OCI-M2 (cell line): ENCODE measurements around the gene ZNHIT3.
A peak's percentile ranks its signal among the peaks of the same experiment; 100 is the strongest.
"Not testable (repeated sequence)": the region's sequence is repeated elsewhere in the genome, so short reads cannot be mapped to it uniquely, and the experiment has no call there.

Experiments
- DNase-seq: peaks from one replicate; lab custom pipeline; 2025; ENCODE audit not compliant: unreplicated experiment; lab: John Stamatoyannopoulos, UW

The ZNHIT3 gene

GRCh38 chr17:36482611-36483504, 3.6 kb upstream of the ZNHIT3 start:
- peak; percentile 24 for DNase-seq

DNA sequence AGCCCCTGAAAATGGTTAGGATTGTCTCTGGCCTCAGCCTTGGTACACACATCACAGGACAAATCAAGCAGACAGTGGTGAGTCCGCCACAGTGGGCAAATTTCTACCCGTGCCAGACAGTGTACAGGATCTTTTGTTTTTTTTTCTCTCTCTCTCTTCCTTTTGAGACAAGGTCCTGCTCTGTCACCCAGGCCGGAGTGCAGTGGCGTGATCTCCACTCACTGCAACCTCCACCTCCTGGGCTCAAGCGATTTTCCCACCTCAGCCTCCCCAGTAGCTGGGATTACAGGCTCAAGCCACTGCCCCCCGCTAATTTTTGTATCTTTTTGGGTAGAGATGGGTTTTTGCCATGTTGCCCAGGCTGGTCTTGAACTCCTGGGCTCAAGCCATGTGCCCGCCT, 2.5 kb upstream of the ZNHIT3 start:
- DNase-seq = not testable (repeated sequence)

DNA sequence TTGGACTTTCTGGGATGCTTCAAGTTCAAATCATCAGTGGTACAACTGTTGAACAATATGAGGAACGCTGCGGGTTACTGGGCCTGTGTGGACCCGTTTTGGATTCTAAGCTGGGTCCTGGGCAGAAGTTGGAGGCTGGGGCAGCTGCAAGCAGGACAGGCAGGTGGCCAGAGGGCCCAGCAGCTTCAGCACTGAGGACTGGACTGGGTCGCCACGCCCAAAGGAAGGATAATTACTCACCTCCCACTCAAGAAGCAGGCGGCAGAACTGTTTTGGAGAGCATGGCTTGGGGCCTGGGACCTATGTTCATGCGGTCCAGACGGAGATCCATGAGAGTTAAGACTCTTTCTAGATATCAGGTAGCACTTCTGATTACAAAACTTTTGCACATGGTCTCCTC, 1.5 kb upstream of the ZNHIT3 start:
- no peak for DNase-seq

DNA sequence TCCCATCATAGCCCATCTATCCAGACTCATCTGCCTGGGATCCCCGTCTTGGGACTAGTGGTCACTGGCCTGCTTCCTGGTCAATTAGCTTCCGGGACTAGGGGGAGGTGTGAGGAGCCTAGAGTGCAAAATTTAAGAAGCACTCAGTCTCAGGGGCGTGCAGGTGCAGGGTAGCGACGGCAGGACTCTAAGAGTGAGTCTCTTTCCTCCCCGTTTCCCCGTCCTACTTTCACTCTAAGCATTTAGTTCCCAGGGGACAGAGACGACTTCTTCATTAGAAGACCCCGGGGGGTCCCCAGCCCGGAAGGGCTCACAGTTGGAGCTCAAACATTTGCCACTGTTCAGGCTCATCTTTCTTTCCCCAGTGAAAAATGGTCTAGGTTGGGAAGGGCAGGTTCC, 677 bp upstream of the ZNHIT3 start:
- no peak for DNase-seq

GRCh38 chr17:36493956-36494355, 7.5 kb downstream of the ZNHIT3 start:
- DNase-seq = no peak

- DNase-seq = no peak
These were observed 8.2 kb downstream of the ZNHIT3 start for GRCh38 chr17:36494674-36495073.

DNA sequence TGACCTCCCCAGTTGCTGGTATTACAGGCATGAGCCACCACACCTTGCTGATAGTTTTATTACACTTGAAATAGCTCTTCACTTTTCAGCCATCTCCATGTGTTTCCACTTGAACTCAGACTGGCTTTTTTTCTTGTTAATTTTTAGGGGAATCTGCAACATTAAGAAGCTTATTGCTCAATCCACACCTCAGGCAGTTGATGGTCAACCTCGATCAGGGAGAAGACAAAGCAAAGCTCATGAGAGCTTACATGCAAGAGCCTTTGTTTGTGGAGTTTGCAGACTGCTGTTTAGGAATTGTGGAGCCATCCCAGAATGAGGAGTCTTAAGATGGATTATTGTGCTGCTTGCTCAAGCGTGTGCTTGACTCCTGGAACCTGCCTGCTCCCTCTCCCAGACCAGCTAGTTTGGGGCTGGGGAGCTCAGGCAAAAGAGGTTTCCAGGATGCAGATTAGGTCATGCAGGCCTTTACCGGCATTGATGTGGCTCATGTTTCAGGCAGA, 8.6 kb downstream of the ZNHIT3 start:
- no peak for DNase-seq

GRCh38 chr17:36496018-36496789, 9.7 kb downstream of the ZNHIT3 start:
- no peak for DNase-seq

GRCh38 chr17:36498155-36498554, 11.7 kb downstream of the ZNHIT3 start:
- no peak for DNase-seq

- DNase-seq = no peak
These were observed 12.2 kb downstream of the ZNHIT3 start for GRCh38 chr17:36498560-36499300.

DNA sequence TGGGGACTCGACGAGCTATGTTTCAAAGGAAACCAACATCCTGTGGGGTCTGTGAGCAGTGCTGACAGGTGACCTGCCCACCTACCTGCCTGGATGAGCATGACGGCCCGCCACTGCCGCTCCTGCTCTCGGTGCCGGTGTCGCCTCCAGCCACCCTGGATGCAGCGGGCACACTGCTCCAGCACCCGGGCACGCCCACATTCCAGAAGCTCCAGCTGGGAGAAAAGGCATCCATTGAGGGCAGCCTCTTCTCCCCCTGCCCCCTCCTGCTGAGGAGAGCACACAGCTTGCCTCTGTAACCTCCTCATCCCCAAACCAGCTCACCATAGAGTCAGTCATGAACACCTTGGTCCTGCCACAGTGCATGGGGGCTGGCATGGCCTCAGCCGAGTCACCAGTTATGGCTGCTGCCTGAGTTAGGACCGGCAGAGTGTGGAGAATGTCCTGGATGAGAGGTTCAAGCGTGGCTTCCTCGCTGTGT, 14.3 kb downstream of the ZNHIT3 start:
- no peak for DNase-seq

DNA sequence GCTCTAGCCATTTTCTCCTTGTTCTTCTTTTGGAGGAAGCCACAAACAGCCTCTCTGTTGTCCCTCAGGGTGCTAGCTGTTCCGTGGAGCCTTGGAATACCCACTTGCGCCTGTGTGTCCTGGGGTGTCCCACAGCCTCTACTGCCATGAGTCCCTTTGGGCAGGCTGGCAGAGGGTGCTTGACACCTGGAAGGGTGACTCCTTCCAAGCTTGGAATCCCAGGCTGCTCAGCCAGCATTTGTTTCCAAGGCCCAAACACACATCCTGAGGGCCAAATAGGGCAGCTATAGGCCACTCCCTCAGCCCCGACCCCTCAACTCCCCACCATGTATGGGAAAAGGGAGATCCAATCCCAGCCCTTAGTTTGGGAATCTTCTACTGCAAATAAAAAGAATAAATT, 14.9 kb downstream of the ZNHIT3 start:
- no peak for DNase-seq

- no peak for DNase-seq
These were observed 15.5 kb downstream of the ZNHIT3 start for GRCh38 chr17:36501963-36502362.

- DNase-seq = no peak
These were observed 17.1 kb downstream of the ZNHIT3 start for GRCh38 chr17:36503456-36504155.

DNA sequence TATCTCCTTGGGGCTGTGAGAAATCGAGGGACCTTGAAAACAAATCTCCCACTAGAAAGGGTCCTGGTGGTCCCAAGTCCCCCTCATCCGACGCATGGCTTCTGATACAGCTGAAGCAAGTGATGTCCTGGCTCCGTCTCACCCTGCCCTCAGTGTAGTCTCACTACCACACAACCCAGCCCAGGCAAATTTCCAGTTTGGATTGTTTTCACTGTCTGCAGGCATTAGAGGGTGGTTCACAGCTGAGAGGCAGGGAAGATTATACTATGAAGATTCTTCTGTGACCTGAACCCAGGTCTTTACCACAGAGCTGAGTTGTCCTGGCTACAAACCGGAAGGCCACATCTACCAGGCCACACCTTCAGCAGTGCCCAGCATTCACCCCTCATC, 17.7 kb downstream of the ZNHIT3 start:
- no peak for DNase-seq

- DNase-seq = no peak
These were observed 18.7 kb downstream of the ZNHIT3 start for GRCh38 chr17:36505171-36505570.

GRCh38 chr17:36506249-36506826, 19.9 kb downstream of the ZNHIT3 start:
- no peak for DNase-seq

DNA sequence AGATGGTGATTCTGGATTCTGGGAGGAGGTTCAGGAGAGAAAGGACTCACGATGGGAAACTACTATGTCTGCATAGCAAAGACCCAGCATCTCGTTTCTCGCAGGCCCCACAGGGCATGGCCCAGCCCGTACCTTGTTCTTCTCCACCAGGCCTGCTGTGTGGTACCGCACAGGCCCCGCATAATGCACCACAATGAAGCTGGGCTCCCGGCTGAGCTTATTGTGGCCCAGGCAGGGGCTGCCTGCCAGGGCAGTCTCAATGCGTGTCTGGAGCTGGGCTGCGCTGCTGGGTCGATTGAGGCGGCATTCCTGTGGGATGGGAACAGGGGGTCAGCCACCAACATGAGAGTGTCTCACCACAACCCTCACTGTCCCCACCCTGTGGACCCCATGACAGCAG, 20.4 kb downstream of the ZNHIT3 start:
- no peak for DNase-seq

DNA sequence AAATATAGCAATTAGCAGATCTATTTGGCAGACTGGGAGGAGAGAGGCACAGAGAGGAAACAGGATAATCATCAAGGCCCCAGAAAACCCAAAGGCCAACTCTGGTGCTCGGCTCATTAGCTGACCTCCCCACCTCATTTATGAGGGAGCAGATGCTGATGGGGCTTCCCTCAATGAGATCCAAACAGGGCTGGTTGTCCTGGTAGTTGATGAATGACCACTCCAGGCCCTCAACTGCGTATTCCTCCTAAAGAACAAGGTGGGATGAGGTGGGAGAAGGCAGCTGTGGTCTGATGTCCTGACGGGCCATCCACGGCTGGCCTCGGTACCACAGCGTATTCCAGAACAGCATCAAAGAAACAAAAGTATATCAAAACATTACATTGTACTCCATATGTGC, 20.8 kb downstream of the ZNHIT3 start:
- DNase-seq = no peak

- DNase-seq = not testable (repeated sequence)
These were observed 22.0 kb downstream of the ZNHIT3 start for GRCh38 chr17:36508439-36508838.
